IPS DF 6.9 (cell line): ENCODE data around the gene KCNQ4.
A peak's percentile ranks its signal among the peaks of the same experiment; 100 is the strongest.

Experiments
- DNase-seq: peaks from one replicate; pipeline ENCODE4 v3.0.0-alpha.2; 2013; ENCODE audit warnings: low read depth, low spot score
- H3K27ac ChIP-seq: one replicate; pipeline ENCODE4 v1.5.1; 2013; ENCODE audit warnings: low read length, control low read depth
- H3K27me3 ChIP-seq: 2 replicates; pipeline ENCODE4 v1.6.1; 2013; ENCODE audit warnings: mild to moderate bottlenecking, low read length; ENCODE audit not compliant: control insufficient read depth, insufficient read depth
- H3K36me3 ChIP-seq: 2 replicates; pipeline ENCODE4 v1.6.1; 2013; ENCODE audit warnings: low read length; ENCODE audit not compliant: control insufficient read depth, insufficient read depth
- H3K4me1 ChIP-seq: 2 replicates; pipeline ENCODE4 v1.6.1; 2013; ENCODE audit warnings: low read length; ENCODE audit not compliant: control insufficient read depth, insufficient read depth
- H3K4me3 ChIP-seq: 2 replicates; pipeline ENCODE4 v1.5.1; 2013; ENCODE audit warnings: mild to moderate bottlenecking, low read length
- H3K9me3 ChIP-seq: 2 replicates; pipeline ENCODE4 v1.6.1; 2013; ENCODE audit warnings: low read length, inconsistent platforms; ENCODE audit not compliant: control insufficient read depth, insufficient read depth
- WGBS: extraction: QIAGEN DNeasy Blood & Tissue Kit; methylation state at CpG from one replicate; pipeline ENCODE4 v1.1.7; 2013; ENCODE audit warnings: mixed read lengths, missing lambda C conversion rate; ENCODE audit not compliant: insufficient read length, insufficient coverage; 5-methylcytosine and 5-hydroxymethylcytosine counted together

The KCNQ4 gene

DNA sequence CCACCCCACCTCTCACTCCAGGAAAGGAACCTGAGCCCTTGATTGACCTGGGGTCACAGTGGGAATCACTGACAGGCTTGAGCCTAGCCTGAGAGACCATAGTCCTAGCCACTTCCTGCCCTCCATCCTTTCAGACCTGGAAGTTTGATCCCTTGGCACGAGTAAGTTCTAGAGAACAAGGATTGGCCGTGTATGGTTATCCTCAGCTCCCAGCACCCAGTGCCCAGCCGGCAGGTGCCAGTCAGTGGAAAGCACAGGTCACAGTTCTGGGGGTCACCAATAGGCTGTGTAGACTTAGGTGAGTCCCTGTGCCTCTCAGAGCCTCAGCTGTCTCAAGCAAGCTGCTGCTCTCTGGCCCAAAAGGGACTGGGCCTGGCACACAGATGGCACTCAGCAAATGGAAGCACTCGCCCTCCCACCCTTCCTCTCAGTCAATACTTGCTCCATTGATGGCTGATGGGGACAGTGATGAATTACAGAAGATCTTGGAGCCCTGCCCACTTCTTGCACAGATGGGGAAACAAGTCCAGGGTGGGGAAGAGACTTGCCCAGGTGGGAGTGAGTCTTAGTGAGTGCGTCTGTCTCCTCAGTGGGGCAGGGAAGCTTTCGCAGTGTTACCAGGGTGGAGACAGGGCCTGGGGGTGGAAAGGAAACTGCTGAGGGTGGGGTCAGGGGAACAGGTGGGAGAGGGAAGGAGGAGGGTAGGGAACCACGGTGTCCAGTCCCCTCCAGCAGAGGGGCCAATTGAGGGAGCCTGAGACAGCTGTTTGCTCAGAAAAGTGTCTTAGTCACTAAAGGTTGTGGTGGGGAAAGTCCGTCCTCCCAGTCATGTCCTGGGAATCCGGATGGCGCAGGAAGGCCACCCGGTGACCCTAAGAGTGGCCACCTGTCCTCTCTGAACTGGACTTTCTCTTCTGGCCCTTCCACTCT is 2.6 kb upstream of the KCNQ4 start:
- Histone ChIP-seq H3K27ac (no peak overlapping the region), H3K4me1 (peaks cover 5% of the 10 kb centered on the region; the same call in 1 of the 2 replicates), H3K4me3 (no peak overlapping the region), H3K9me3 (no peaks in the 10 kb centered on the region), H3K27me3 (peaks cover 15% of the 10 kb centered on the region), H3K36me3 (no peaks in the 10 kb centered on the region; the same call in 1 of the 2 replicates)
- no CpG with 5 or more reads among the region's 11 CpGs for WGBS
- DNase-seq, result no peak

DNA sequence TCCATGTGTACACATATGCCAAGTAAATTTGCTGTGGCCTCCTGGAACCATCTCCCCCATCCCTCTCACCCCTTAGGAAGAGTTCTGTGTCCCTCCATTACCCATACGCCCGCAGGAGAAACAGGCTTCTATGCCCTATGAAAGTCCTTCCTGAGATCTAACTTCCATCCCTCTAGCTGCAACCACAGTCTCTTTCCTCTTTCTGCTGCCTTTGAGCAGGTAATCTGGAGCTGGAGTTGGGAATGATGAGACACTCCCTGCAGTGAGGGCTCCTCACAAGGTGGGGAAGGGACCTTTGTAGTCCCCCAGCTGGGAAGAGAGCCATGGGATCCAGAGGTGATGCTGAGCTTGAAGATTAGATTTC is 2.0 kb upstream of the KCNQ4 start:
- Histone ChIP-seq H3K27me3 (peaks cover 15% of the 10 kb centered on the region), H3K4me3 (no peak overlapping the region), H3K9me3 (no peaks in the 10 kb centered on the region), H3K27ac (no peak overlapping the region), H3K36me3 (no peaks in the 10 kb centered on the region; the same call in 1 of the 2 replicates), H3K4me1 (peaks cover 5% of the 10 kb centered on the region; the same call in 1 of the 2 replicates)
- WGBS, result no CpG with 5 or more reads among the region's 2 CpGs
- no peak for DNase-seq

DNA sequence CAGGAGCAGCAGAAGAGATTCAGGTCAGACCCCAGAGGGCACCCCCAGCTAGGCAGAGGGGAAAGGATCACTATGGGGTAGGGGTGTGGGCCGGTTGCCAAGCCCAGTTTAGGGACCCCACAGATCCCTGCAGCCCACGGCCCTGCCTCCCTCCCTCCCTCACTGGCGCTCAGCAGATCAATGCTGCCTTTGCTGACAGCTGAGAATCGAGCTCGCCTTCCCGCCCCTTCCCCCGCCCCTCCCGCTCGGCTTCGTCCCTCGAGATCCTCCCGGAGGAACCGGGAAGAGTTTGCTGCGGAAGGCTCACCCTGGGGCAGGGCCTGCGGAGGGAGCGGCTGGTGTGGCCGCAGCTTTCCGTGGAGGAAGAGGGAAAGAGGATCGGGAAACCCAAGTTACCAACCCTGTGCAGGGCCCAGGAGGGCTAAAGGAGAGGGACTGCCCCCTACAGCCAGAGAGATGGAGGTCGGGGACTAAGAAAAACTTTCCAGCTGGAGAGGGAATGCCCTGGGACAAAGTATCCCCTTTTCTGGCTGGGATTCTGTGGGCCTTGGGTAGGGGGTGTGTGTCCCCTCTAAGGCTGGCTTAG is 1.1 kb upstream of the KCNQ4 start:
- no peak overlapping the region for H3K27ac ChIP-seq
- H3K36me3 ChIP-seq, result no peaks in the 10 kb centered on the region; the same call in 1 of the 2 replicates
- no peaks in the 10 kb centered on the region for H3K9me3 ChIP-seq
- DNase-seq, result no peak
- H3K4me1 ChIP-seq, result peaks cover 5% of the 10 kb centered on the region; the same call in 1 of the 2 replicates
- H3K4me3 ChIP-seq, result peak overlapping the region; percentile 30; the same call in 1 of the 2 replicates
- H3K27me3 ChIP-seq, result peaks cover 15% of the 10 kb centered on the region
- WGBS, result no CpG with 5 or more reads among the region's 20 CpGs

DNA sequence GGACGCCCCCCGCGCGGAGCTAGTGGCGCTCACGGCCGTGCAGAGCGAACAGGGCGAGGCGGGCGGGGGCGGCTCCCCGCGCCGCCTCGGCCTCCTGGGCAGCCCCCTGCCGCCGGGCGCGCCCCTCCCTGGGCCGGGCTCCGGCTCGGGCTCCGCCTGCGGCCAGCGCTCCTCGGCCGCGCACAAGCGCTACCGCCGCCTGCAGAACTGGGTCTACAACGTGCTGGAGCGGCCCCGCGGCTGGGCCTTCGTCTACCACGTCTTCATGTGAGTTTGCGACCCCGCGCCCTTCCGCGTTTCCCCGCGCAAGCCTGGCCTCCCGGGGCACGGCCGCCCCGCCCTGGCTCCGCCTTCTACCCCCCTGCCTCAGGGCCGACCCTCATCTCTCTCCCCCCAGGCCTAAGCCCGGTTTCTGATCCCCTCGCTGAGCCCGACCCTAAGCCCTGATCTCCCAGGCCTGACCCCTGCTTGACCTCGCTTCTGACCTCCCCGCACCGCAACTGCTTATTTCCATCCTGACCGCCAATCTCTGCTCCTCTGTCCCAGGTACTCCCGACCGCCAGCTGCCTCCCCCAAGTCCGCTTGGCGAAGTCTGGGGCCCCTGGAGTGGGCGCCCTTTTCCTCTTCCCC is 669 bp downstream of the KCNQ4 start:
- Histone ChIP-seq H3K27ac (no peak overlapping the region), H3K4me1 (peaks cover 5% of the 10 kb centered on the region; the same call in 1 of the 2 replicates), H3K4me3 (peak overlapping the region; percentile 45; the same call in 1 of the 2 replicates), H3K36me3 (no peaks in the 10 kb centered on the region; the same call in 1 of the 2 replicates), H3K9me3 (no peaks in the 10 kb centered on the region), H3K27me3 (peaks cover 15% of the 10 kb centered on the region)
- DNase-seq, result no peak
- WGBS, result no CpG with 5 or more reads among the region's 63 CpGs

DNA sequence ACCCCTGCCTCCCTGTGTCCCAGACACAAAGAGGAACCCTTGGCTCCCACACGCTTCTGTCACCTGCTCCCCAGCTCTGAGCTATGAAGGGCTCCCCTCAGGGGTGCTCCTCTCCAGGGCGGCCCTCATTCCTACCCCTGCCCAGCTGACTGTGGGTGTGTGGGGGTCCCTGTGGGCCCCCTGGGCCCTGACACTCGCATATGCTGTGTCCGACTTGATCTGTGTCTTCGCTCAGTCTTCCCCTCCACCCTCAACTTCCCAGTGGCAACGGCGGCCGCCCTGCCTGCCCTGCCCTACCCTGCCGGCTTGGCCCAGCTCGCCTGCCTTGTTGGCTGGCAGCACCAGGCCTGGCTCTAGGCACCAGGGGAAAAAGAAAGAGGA is 1.2 kb downstream of the KCNQ4 start:
- H3K27me3 ChIP-seq, result peaks cover 15% of the 10 kb centered on the region
- no peak overlapping the region for H3K27ac ChIP-seq
- H3K9me3 ChIP-seq, result no peaks in the 10 kb centered on the region
- no CpG with 5 or more reads among the region's 10 CpGs for WGBS
- H3K4me1 ChIP-seq, result peaks cover 5% of the 10 kb centered on the region; the same call in 1 of the 2 replicates
- no peak overlapping the region for H3K4me3 ChIP-seq
- no peak for DNase-seq
- no peaks in the 10 kb centered on the region; the same call in 1 of the 2 replicates for H3K36me3 ChIP-seq

DNA sequence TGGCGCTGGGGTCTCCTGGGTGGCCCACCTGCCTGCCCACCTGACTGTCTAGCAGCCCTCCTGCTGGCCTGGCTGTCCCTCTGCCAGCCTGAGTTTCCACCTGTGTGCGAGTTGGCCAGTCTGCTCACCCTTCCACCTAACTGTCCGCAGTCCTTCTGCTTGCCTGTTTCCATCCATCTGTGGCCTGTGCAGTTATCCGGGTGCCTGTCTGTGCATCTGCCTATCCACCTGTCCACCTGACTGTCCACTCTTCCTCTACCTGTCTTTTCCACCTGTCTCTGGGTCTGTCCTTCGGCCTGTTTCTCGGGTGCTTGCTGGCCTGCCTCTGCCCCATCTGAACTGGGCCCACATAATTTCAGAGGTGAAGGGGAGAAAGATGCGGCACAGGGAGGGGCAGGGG is 1.9 kb downstream of the KCNQ4 start:
- Histone ChIP-seq H3K4me1 (peaks cover 5% of the 10 kb centered on the region; the same call in 1 of the 2 replicates), H3K27ac (no peak overlapping the region), H3K27me3 (peaks cover 15% of the 10 kb centered on the region), H3K4me3 (no peak overlapping the region), H3K36me3 (no peaks in the 10 kb centered on the region; the same call in 1 of the 2 replicates), H3K9me3 (no peaks in the 10 kb centered on the region)
- no peak for DNase-seq
- WGBS, result no CpG with 5 or more reads among the region's 7 CpGs

DNA sequence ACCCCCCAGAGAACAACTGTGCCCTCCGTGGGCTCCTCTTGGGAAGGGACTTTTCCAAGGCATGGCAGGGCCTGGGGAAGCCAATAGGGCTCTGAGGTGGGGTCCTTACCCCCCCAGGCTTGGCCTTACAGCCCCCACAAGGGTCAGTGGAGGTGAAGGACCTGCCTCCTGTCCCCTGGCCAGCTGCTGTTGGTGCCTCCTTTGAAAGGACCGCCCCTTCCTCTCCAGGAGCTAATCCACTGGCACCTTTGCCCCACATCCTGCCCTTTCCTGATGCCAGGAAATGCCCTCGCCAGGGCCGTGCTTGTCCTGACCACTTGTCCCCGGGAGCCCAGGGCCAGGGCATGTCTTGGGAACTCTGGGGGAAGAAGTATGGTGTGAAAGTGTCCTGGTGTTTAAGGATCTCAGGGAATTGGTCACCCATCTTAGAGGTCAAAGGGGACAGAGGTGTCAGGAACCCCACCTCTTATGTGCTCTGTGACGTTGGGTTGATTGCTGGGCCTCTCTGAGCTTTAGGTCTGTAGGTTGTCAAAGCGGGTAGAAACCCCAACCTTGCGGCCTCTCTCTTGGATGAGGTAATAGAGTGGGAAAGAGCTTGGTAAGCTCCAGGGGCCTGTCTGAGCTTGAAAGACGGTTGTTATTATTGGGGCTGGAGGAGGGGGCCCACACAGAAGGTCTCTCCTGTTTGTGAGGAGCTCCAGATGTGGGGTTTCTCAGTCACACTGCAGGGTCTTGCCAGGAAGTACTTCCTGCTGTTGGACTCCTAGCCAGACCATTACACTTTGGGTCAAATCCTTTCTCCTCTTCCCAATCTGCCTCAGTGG is 2.8 kb downstream of the KCNQ4 start:
- DNase-seq, result no peak
- WGBS, result no CpG with 5 or more reads among the region's 9 CpGs
- Histone ChIP-seq H3K4me3 (no peak overlapping the region), H3K9me3 (no peaks in the 10 kb centered on the region), H3K4me1 (peaks cover 5% of the 10 kb centered on the region; the same call in 1 of the 2 replicates), H3K36me3 (no peaks in the 10 kb centered on the region; the same call in 1 of the 2 replicates), H3K27me3 (peaks cover 15% of the 10 kb centered on the region), H3K27ac (no peak overlapping the region)

DNA sequence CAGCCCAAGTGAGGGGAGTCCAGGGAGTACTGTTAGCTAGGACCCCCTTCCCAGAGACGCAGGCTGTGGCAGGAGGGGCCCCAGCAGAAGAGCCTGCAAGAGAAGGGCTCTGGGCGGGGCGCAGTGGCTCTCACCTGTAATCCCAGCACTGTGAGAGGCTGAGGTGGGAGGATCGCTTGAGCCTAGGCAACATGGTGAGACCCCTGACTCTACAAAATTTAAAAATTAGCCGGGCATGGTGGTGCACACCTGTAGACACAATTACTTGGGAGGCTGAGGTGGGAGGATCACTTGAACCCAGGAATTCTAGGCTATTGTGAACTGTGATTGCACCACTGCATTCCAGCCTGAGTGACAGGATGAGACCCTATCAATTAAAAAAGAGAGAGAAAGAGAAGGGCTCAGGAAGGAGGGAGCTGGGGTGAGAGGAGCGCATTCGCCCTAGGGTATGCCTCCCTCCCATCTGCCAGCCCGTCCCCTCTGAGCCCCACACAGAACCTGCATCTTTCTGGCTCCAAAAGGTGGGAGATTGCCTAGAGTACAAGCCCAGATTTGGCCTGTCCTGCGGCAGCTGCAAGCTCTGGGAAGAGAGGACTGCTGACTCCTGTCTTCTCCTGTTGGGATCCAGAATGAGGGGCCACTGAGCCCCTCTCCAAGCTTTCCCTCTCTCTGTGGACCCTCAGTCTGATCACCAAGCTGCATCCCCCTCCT is 3.6 kb downstream of the KCNQ4 start:
- H3K4me1 ChIP-seq, result peaks cover 5% of the 10 kb centered on the region; the same call in 1 of the 2 replicates
- H3K36me3 ChIP-seq, result no peaks in the 10 kb centered on the region; the same call in 1 of the 2 replicates
- H3K4me3 ChIP-seq, result no peak overlapping the region
- no peak overlapping the region for H3K27ac ChIP-seq
- no peak for DNase-seq
- WGBS, result no CpG with 5 or more reads among the region's 9 CpGs
- H3K27me3 ChIP-seq, result peaks cover 7% of the 10 kb centered on the region
- H3K9me3 ChIP-seq, result no peaks in the 10 kb centered on the region

DNA sequence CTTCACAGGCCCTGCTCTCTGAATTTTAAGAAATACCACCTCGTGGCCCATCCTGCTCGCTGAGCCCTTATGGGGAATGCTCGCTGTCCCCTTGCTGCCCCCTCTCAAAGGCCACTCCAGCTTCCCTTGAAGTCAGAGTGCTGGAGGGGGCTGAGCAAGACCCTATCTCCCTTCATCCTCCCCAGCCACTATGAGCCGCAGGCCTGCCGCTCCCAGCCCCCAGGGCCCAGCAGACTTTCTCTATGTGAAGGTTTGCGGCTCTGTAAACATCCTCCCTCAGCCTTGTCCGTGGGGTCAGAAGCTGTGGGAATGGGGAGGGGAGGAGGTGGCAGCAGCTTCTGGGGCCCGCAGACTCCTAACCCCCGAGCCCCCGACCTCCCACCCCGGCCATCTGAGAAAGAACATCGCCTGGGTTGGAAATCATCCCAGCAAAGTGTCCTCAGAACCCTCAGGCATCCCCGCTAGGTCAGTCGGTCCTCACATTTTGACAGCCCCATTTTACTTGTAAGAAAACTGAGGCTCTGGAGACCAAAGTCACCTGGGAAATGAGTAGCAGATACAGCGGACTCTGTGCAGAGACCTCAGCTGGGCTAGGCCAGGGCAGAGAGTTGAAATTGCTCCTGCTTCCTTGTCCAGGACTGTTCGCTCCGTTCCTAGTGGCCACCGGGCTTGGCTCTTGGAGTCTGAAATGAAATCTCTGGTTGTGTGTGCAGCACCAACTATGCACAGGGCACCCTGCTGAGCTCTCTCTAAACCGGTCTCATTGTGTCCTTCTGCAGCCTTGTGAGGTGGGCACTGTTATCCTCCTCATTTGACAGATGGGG is 4.4 kb downstream of the KCNQ4 start:
- no CpG with 5 or more reads among the region's 19 CpGs for WGBS
- Histone ChIP-seq H3K4me3 (no peak overlapping the region), H3K9me3 (no peaks in the 10 kb centered on the region), H3K36me3 (no peaks in the 10 kb centered on the region; the same call in 1 of the 2 replicates), H3K27me3 (peaks cover 4% of the 10 kb centered on the region; the same call in 1 of the 2 replicates), H3K4me1 (peaks cover 4% of the 10 kb centered on the region; the same call in 1 of the 2 replicates), H3K27ac (no peak overlapping the region)
- DNase-seq, result no peak
